HEK293T (cell line): ENCODE results near the gene PLPPR1.

Experiments used
- CTBP1 ChIP-seq: fragments of 450-650 bp; IDR thresholded peaks from 2 replicates; pipeline ENCODE4 v1.6.1; 2016; ENCODE audit warnings: borderline replicate concordance
- FOXK2 ChIP-seq: fragments of 450-650 bp; IDR thresholded peaks from 2 replicates; pipeline ENCODE4 v1.6.1; 2016; ENCODE audit warnings: mild to moderate bottlenecking
- LEF1 ChIP-seq: fragments of 450-650 bp; IDR thresholded peaks from 2 replicates; pipeline ENCODE4 v1.6.1; 2017; ENCODE audit warnings: mild to moderate bottlenecking, borderline replicate concordance
- NFRKB ChIP-seq: fragments of 450-650 bp; IDR thresholded peaks from 2 replicates; pipeline ENCODE4 v1.6.1; 2016; ENCODE audit warnings: mild to moderate bottlenecking, moderate library complexity
- PKNOX1 ChIP-seq: fragments of 450-650 bp; IDR thresholded peaks from 2 replicates; pipeline ENCODE4 v1.6.1; 2016
- ZNF384 ChIP-seq: fragments of 450-650 bp; IDR thresholded peaks from 2 replicates; pipeline ENCODE4 v1.6.1; 2016

GRCh38 chr9:101128623-101129022 lies 100.1 kb downstream of the PLPPR1 start:
- no peak for TF ChIP-seq PKNOX1
- TF ChIP-seq LEF1, result no peak
- no peak for TF ChIP-seq NFRKB
- TF ChIP-seq ZNF384, result no peak
- no peak for TF ChIP-seq FOXK2
- no peak for TF ChIP-seq CTBP1
